SK-N-SH (cell line): Measurements from ENCODE around the gene FAM50B.

Experiments
- CTCF ChIP-seq: fragments of 200-600 bp; sonication (generic); IDR thresholded peaks from 2 replicates; pipeline ENCODE4 v1.6.1; 2017; ENCODE audit warnings: antibody characterized with exemption, mild to moderate bottlenecking, moderate library complexity
- ELF1 ChIP-seq: IDR thresholded peaks from 2 replicates; pipeline ENCODE4 v1.4.0; 2012
- EP300 ChIP-seq, 2 experiments: IDR thresholded peaks; 2 replicates each; pipeline versions ENCODE4 v1.4.0 to v1.6.1; 2012; ENCODE audit warnings: borderline replicate concordance in 1 of 2, low read depth in 1 of 2, low read length in 1 of 2
- EZH2phosphoT487 ChIP-seq: fragments of 200-600 bp; sonication (generic); IDR thresholded peaks from 2 replicates; pipeline ENCODE4 v1.6.1; 2017; ENCODE audit warnings: low read depth, mixed run types, mild to moderate bottlenecking, antibody characterized with exemption, moderate library complexity, borderline replicate concordance
- GABPA ChIP-seq: IDR thresholded peaks from 2 replicates; pipeline ENCODE4 v1.4.0; 2012; ENCODE audit warnings: low read depth, mild to moderate bottlenecking
- JUND ChIP-seq: IDR thresholded peaks from 2 replicates; pipeline ENCODE4 v1.4.0; 2012
- MAX ChIP-seq: IDR thresholded peaks from 2 replicates; pipeline ENCODE4 v1.4.0; 2012; ENCODE audit warnings: low read depth
- NFIC ChIP-seq: IDR thresholded peaks from 2 replicates; pipeline ENCODE4 v1.4.0; 2012; ENCODE audit warnings: borderline replicate concordance
- RAD21 ChIP-seq: IDR thresholded peaks from 2 replicates; pipeline ENCODE4 v1.6.1; 2012; ENCODE audit warnings: mild to moderate bottlenecking, low read length
- REST ChIP-seq: IDR thresholded peaks from 2 replicates; pipeline ENCODE4 v1.6.1; 2012; ENCODE audit warnings: mild to moderate bottlenecking, low read depth, low read length, moderate library complexity
- RFX5 ChIP-seq: IDR thresholded peaks from 2 replicates; pipeline ENCODE4 v1.6.1; 2012; ENCODE audit warnings: mild to moderate bottlenecking, improper control_type of control experiment, low read length
- SMC3 ChIP-seq: IDR thresholded peaks from 2 replicates; pipeline ENCODE4 v1.6.1; 2012; ENCODE audit warnings: low read depth, low read length, improper control_type of control experiment
- ZBTB33 ChIP-seq: IDR thresholded peaks from 2 replicates; pipeline ENCODE4 v1.4.0; 2012; ENCODE audit warnings: low read depth, borderline replicate concordance

GRCh38 chr6:3850451-3851203, 1.5 kb downstream of the FAM50B start:
- no peak for TF ChIP-seq JUND
- TF ChIP-seq NFIC = no peak
- TF ChIP-seq CTCF = no peak
- TF ChIP-seq SMC3 = no peak
- TF ChIP-seq ELF1 = no peak
- no peak for TF ChIP-seq GABPA
- no peak for TF ChIP-seq MAX
- no peak for TF ChIP-seq RAD21
- TF ChIP-seq EZH2phosphoT487 = no peak
- no peak for TF ChIP-seq ZBTB33
- no peak for TF ChIP-seq RFX5
- TF ChIP-seq REST = no peak
- TF ChIP-seq EP300 (IDR thresholded peaks at IDR 0.05; ENCODE audit: borderline replicate concordance in 1 of 2, low read depth in 1 of 2, low read length in 1 of 2) = no peak
